CD1c-positive myeloid dendritic cell (primary cell): ENCODE results near the gene SPEM3.
A peak's percentile ranks its signal among the peaks of the same experiment; 100 is the strongest.

Source experiments
- DNase-seq: peaks from one replicate; pipeline ENCODE4 v3.0.0-alpha.2; 2016; ENCODE audit errors: extremely low spot score

The SPEM3 gene

DNA sequence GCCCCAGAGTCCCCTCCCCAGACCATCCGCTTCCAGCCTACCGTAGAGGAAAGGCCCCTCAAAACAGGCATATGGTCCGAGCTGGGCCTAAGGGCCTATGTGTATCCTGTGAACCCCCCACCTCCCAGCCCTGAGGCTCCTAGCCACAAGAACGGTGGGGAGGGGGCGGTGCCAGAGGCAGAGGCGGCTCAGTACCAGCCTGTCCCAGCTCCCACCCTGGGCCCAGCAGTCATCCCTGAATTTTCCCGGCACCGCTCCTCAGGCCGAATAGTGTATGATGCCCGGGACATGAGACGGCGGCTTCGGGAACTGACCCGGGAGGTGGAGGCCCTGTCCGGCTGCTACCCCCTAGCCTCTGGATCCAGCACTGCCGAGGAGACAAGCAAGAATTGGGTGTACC is 7.5 kb upstream of the SPEM3 start:
- DNase-seq: no peak

DNA sequence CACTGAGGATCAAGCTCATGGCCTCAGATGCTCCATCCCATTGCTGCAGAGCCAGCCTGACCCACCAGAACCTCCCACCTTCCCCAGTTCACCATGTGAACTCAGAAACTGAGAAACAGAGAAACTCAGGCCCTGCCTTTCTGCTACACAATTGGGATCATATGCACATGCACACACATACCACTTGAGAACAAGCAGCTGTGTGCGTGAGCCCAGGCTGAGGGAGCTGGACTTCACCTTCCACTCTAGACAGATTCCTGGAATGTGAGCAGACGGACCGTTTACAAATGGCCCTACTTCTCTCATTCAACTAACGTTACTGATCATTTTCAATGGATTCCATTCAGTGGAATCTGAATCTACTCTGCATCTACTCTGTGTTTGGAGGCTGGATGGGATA is 5.0 kb upstream of the SPEM3 start:
- no peak for DNase-seq

DNA sequence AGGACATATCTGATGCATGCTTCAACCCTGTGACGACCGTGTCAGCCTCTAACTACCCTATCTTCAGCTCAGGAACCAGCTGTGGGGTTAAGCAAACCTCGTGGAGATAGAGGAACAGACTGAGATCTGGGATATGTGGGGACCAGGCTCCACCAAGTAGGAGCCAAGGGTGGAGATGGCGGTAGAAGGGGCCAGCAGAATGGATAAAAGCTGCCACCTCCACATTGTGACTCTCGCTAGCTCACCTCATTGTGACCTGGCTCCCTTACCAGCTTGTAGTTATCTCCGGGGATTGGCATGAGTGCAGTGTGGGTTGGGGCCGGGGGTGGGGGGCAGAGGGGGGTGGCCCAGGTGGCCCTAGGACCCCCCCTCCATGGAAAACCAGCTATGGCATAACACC is 3.3 kb upstream of the SPEM3 start, which contains the start of gene SPEM2:
SPEM2 (plus strand) TSS at position 301 of the 400 bp plus-strand sequence; CDS start at position 374, 73 bp downstream.
- no peak for DNase-seq

DNA sequence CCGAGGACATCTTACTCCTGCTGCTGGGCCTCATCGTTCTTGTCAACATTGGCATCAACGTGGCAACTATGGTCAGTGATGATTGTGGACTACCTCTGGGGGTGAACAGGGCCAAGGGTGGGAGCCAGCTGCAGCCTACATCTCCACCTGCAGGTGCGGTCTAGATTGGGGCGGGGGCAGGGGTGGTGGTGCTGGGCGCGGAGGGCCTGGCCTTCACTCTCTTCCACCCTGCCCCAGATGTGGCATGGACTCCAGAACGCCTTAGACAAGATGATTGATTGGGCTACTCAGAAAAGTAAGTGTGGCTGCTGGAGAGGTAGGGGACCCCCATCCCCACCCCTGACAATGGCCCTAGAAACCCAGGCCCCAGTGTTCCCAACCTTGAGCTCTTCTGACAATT is 2.9 kb upstream of the SPEM3 start:
- DNase-seq: no peak

DNA sequence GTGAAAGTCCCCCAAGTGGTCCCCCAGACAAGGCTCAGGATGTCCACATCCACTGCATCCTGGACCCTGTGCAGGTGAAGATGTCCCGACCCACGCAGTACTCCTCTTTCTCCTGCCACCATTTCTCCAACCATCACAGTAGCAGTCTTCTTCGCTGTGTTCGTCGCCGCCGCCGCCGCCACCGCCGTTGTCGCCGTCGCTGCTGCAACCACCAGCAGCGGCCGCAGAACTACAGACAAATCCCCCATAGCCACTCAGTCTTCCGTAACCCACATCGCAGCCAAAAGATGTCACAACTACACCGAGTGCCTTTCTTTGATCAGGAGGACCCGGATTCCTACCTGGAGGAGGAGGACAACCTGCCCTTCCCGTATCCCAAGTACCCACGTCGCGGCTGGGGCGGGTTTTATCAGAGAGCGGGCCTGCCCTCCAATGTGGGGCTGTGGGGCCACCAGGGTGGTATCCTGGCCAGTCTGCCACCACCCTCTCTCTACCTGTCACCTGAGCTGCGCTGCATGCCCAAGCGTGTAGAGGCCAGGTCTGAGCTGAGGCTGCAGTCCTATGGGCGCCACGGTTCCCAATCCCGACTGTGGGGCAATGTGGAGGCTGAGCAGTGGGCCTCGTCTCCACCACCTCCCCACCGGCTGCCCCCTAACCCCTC is 2.3 kb upstream of the SPEM3 start:
- DNase-seq: no peak

DNA sequence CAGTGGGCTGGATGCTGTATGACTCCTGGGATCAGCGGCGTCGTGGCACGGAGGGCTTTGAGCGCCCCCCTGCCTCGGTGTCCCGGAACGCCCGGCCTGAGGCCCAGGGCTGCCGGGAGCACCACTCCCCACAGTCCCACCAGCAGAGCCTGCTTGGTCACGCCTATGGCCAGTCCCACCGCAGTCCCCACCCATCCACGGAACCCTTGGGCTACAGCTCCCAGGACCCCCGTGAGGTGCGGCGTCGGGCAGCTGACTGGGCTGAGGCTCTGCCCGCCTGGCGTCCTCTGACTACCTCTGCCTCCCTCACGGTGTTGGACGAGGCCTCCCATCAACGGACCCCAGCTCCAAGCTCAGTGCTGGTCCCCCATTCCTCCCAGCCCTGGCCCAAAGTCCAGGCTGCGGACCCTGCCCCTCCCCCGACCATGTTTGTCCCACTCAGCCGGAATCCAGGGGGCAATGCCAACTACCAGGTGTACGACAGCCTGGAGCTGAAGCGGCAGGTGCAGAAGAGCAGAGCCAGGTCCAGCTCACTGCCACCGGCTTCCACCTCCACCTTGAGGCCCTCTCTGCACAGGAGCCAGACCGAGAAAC is 1.7 kb upstream of the SPEM3 start:
- DNase-seq: no peak

DNA sequence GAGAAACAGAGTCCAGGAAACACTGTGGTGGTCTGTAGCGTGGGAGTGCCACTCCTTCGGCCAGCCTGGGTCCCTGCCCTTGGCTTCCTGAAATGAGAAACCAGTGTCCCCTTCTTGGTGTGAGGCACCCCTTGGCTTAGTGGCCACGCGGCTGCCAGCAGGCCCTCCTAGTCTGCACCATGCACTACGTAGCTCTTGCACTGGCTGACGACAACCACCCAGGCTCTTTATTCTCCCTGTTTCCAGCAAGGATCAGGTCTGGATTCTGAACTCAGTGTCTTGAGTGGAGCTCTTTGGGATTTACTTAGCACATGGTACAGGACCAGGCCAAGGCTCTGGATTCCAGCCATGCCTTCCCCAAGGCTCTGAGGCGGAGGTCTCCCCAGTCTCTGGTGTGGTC is 1.1 kb upstream of the SPEM3 start:
- DNase-seq: no peak

DNA sequence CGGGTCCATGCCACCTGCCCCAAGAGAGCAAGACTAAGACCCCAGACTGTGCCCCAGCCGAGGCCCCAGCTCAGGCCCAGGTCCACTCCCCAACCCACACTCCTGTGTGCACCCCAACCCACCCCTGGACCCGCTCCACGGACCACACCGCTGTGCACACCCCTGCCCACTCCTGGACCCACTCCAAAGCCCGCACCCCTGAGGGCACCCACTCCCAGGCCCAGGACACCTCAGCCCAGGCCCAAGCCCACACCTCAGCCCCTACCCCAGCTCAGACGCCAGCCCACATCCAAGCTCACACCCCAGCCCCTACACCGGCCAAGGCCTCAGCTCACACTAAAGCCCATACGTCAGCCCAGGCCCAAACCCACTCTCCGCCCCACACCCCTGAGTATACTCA is 1.1 kb downstream of the SPEM3 start:
- DNase-seq: no peak

DNA sequence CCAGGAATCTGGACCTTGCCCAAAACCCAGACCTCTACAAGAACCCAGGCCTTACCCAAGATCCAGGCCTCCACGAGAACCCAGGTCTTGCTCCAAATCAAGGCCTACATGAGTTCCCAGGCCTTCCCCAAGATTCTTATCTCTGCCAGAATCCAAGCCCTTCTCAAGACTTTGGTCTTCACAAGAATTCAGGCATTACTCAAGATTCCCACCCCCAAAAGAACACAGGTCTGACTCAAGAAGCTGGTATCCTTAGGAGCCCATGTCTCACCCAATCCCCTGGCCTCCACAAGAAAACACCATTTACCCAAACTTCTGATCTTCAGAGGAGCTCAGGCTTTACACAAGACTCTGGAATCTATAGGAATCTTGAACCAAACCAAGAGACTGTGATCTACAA is 2.6 kb downstream of the SPEM3 start:
- DNase-seq: no peak

DNA sequence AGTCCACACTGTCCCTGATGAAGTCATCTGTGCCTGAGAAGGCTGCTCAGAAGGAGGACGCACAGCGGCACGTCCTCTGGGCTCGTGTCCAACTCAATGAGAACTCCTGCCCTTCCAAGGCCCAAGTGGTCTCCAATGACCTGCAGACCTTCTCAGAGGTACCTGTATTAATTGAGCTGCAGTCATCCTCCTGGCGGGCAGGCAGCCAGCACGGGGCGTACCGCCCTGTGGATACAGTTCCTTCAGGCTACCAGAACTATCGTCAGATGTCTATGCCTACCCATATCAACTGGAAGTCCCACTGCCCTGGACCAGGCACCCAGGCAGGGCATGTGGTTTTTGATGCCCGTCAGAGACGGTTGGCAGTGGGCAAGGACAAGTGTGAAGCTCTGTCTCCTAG is 3.6 kb downstream of the SPEM3 start:
- no peak for DNase-seq

DNA sequence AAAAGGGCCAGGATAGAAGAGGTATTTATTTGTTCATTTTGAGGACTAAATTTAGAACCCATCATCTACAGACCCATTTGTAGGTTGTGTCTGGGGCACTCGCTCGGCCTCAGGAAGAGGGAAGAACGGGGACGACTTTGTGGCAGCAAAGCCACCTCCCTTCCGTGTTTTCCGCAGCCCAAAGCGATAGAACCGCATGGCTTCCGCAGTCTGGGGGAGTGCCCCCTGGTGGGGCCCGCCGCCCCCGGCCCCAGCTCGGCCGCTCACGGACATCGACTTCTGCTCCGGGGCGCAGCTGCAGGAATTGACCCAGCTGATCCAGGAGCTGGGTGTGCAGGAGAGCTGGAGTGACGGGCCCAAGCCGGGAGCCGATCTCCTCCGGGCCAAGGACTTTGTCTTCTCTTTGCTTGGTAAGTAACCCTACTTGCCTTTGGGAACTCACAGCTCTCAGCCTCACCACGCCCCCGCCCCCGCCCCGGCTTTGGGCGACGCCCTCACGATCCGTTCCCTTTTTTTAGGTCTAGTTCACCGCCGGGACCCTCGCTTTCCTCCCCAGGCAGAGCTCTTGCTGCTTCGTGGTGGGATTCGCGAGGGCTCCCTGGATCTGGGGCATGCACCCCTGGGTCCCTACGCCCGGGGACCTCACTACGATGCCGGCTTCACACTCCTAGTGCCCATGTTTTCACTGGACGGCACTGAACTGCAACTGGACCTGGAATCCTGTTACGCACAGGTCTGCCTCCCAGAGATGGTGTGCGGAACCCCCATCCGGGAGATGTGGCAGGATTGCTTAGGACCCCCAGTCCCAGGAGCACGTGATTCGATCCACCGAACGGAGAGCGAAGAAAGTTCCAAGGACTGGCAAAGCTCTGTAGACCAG is 7.3 kb downstream of the SPEM3 start:
- peak; percentile 78 for DNase-seq

DNA sequence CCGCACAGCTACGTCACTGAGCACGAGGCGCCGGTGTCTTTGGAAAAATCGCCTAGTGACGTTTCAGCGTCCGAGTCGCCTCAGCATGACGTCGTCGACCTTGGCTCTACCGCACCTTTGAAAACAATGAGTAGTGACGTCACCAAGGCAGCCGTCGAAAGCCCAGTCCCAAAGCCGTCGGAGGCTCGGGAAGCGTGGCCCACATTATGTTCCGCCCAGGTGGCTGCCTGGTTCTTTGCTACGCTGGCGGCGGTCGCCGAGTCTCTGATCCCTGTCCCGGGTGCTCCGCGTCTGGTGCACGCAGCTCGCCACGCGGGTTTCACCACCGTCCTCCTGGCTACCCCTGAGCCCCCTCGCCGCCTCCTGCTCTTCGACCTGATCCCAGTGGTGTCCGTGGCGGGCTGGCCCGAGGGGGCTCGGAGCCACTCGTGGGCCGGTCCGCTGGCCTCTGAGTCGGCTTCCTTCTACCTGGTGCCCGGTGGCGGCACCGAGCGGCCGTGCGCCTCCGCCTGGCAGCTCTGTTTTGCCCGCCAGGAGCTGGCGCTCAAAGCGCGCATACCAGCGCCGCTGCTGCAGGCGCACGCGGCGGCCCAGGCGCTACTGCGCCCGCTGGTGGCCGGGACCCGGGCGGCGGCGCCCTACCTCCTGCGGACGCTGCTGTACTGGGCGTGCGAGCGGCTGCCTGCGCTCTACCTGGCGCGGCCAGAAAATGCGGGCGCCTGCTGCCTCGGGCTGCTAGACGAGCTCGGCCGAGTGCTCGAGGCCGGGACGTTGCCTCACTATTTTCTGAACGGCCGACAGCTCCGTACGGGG is 8.1 kb downstream of the SPEM3 start:
- peak; percentile 90 for DNase-seq

DNA sequence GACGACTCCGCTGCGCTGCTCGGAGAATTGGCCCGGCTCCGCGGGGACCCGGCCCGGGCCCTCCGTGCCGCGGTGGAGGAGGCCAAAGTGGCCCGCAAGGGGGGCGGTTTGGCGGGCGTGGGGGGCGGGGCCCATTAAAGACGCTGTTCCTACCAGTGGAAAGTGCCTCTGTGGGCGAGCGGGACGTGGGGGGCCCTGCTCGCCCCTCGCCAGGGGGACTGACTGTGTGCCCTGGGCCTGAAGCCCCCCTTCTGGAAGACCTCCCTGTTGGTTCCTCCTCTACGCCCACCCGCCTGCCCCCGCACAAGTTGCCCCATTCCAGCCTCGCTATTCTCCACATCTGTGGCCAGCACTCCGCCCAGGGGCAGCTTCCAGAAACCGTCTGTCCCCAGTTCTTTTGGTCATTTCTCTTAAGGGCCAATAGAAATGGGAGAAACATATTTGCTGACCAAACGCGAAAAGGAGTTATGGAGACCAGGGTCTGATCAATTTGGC is 8.8 kb downstream of the SPEM3 start:
- DNase-seq: no peak

DNA sequence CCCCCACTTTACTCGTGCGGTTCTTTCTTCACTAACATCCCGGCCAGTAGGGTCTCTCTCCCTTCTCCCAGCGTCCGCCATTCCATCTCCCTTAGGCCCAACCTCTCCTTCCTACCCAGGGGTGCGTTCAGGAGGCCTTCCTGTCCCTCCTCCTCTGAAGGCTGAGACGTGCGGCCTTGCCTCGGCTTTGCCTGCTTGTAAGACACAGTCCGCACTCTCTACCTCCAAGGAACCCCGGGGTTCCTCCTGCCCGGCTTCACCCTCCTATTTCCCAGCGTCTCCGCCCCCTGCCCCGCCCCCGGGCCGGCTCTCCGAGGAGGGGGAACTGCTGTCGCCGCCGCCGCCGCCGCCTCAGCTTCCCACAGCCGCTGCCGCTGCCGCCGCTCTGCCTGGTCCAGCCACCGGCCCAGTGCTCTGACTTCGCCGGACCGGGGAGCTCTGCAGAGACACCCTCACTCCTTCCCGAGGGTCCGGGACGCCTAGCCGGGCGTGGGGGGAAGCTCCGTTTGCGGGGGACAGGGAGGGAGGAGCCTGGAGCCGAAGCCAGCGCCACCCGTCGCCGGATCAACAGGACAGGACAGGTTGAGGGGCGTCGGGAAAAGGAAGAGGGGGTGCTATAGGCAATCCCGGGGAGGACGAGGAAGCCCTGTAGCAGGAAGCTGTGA is 9.4 kb downstream of the SPEM3 start:
- DNase-seq: peak; percentile 71

DNA sequence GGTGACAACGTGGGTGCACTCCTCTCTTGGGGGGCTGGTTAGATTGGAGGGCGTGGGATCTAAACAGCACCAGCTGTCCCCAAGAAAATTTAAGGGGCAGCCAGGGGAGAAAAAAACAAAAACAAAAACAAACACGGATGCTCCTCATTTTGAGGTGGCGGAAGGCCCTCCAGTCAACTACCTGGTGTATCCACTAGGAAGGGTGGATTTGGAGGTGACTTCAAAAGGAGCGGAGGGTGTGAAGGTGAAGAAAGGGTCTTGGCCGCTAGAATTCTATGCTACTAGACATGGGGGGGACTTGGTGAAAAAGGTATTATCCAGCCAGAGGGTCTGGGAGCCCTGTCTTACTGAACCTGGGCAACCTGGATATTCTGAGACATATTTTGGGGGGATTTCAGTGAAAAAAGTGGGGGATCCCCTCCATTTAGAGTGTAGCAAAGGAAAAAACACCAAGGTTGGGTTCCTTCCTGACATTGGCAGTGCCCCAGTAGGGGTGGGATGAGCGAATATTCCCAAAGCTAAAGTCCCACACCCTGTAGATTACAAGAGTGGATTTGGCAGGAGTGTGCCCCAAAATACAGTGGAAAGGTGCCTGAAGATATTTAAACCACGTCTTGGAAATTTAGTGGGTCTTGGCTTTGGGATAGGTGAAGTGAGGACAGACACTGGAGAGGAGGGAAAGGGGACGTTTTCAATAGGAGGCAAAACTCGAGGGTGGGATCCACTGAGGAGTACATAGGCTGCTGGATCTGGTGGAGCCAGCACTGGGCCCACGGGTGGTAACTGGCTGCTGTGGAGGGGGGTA is 10.2 kb downstream of the SPEM3 start:
- no peak for DNase-seq

DNA sequence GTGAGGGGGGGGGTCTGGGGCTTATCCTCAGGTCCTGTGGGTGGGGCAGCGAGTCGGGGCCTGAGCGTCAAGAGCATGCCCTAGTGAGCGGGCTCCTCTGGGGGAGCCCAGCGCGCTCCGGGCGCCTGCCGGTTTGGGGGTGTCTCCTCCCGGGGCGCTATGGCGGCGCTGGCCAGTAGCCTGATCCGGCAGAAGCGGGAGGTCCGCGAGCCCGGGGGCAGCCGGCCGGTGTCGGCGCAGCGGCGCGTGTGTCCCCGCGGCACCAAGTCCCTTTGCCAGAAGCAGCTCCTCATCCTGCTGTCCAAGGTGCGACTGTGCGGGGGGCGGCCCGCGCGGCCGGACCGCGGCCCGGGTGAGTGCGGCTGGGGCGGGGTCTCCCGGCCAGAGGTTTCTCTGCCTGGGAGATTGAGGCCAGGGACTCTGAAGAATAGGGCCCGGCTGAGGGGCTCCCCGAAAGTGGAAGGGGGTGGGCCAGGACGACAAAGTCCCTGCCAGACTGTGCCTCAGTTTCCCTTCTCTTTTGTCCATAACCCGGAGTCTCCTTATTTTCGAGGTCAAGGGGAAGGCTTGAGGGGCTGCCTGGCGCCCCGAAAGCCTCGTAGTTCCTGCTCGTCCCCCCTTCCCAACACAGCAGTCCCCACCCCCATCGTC is 10.9 kb downstream of the SPEM3 start, which contains the start of gene FGF11:
FGF11 (plus strand) TSS at position 51 of the 651 bp plus-strand sequence; CDS start at position 160, 109 bp downstream.
- DNase-seq: no peak

DNA sequence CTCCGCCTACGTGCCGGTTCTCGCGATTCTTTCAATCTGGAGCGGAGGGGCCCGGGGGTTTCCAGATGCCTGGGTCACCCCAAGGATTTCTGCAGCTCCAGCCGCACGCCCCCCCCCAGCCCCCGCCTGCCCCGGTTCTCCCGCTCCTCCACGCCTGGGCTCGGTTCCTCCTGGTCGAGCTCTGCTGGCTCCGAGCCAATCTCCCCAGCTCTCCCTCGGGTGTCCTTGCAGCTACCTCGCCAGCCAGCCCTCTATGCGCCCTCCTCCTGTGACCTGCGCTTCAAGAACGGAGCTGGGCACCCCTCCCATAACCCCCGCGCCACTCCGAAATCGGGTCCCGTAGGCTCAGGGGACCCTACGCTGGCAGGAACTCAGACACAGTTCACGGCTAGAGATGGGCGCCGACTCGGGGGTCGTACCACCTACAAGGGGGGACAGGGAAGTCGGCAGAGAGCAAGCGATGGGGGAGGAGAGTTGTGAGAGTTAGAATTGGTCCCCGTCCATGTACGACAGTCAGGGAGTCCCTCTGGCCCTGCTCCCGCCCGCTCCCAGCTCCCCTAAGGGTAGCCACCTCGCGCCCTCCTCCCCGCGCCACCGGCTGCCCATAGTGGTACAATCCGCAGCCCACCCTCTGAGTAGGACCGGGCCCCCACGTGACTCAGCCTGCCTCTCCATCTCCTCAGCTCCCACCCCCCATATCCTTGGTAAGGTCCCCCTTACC is 11.6 kb downstream of the SPEM3 start:
- peak; percentile 65 for DNase-seq

DNA sequence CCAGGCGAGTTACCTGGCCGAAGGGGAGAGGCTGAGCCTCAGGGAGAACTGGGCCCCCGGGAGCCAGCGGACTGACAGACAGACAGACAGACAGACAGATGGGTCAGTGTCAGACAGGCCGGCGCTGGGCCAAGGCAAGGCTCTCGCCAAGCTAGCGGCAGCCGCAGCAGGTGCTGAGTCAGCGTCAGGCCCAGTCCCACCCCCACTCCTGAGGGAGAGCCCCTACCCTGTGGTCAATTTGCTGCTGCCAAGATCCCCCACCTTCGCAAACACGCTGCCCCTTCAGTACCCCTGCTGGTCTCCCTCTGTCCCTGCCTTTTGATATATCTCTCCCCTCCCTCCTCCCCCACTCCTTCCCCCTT is 12.2 kb downstream of the SPEM3 start:
- DNase-seq: no peak

DNA sequence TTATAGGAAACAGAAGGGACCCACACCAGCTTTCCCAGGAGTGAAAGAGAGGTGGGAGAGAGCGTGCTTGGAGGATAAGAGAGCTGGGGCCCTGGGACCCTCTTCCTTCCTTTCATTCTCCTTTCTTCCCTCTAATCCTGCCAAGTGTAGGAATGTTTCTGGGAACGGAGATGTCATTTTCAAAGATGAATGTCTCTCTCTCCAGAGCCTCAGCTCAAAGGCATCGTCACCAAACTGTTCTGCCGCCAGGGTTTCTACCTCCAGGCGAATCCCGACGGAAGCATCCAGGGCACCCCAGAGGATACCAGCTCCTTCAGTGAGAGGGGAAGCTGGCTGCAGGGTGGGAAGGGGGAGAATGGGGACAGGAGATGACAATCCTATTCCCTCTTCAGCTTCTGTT is 12.6 kb downstream of the SPEM3 start:
- no peak for DNase-seq
